Loucy (cell line): ENCODE measurements around the gene NCAPH2.

ENCODE experiments used
- H2AFZ ChIP-seq: fragments of 200-600 bp; sonication (generic); 2 replicates; pipeline ENCODE4 v1.6.0; 2016; ENCODE audit warnings: antibody characterized with exemption, mild to moderate bottlenecking, low read length, moderate library complexity
- H3F3A ChIP-seq: fragments of 200-600 bp; 2 replicates; pipeline ENCODE4 v1.6.0; 2016; ENCODE audit warnings: antibody characterized with exemption, low read depth, mild to moderate bottlenecking
- H3K27me3 ChIP-seq: fragments of 200-600 bp; sonication (generic); 2 replicates; pipeline ENCODE4 v1.6.1; 2014; ENCODE audit warnings: low read length, mild to moderate bottlenecking; ENCODE audit not compliant: insufficient read depth, poor library complexity, severe bottlenecking
- H3K36me3 ChIP-seq: fragments of 200-600 bp; sonication (generic); 2 replicates; pipeline ENCODE4 v1.6.1; 2016; ENCODE audit warnings: low read length; ENCODE audit not compliant: insufficient read depth
- H3K4me1 ChIP-seq: fragments of 200-600 bp; sonication (generic); 2 replicates; pipeline ENCODE4 v1.5.1; 2014; ENCODE audit warnings: low read length, mild to moderate bottlenecking; ENCODE audit not compliant: insufficient read depth, poor library complexity, severe bottlenecking
- H3K4me2 ChIP-seq: fragments of 200-600 bp; sonication (generic); 2 replicates; pipeline ENCODE4 v1.6.0; 2014; ENCODE audit warnings: antibody characterized with exemption, low read length, low read depth, mild to moderate bottlenecking; ENCODE audit not compliant: poor library complexity, severe bottlenecking
- H3K4me3 ChIP-seq: fragments of 200-600 bp; sonication (generic); 2 replicates; pipeline ENCODE4 v1.5.1; 2014; ENCODE audit warnings: low read length, mild to moderate bottlenecking, mixed read lengths; ENCODE audit not compliant: poor library complexity, severe bottlenecking
- H3K79me2 ChIP-seq: fragments of 200-600 bp; sonication (generic); 2 replicates; pipeline ENCODE4 v1.6.1; 2014; ENCODE audit warnings: low read length; ENCODE audit not compliant: insufficient read depth
- H3K9ac ChIP-seq: fragments of 200-600 bp; sonication (generic); 2 replicates; pipeline ENCODE4 v1.6.0; 2014; ENCODE audit warnings: mild to moderate bottlenecking, low read depth, low read length, moderate library complexity; ENCODE audit not compliant: poor library complexity, severe bottlenecking
- H3K9me2 ChIP-seq: fragments of 200-600 bp; sonication (generic); replicated peaks from 2 replicates; pipeline ENCODE4 v1.6.1; 2016; ENCODE audit warnings: low read depth, low read length, mixed read lengths
- H3K9me3 ChIP-seq: fragments of 200-600 bp; sonication (generic); 2 replicates; pipeline ENCODE4 v1.6.1; 2014; ENCODE audit warnings: mild to moderate bottlenecking, antibody characterized with exemption, low read length, low read depth; ENCODE audit not compliant: insufficient read depth
- H4K20me1 ChIP-seq: fragments of 200-600 bp; sonication (generic); 2 replicates; pipeline ENCODE4 v1.6.0; 2014; ENCODE audit warnings: antibody characterized with exemption, low read length, mild to moderate bottlenecking; ENCODE audit not compliant: insufficient read depth, poor library complexity, severe bottlenecking
- CTCF ChIP-seq: fragments of 200-600 bp; sonication (generic); conservative IDR thresholded peaks from 2 replicates; pipeline ENCODE4 v1.5.1; 2014; ENCODE audit warnings: mild to moderate bottlenecking, antibody characterized with exemption, low read length
- EZH2phosphoT487 ChIP-seq: fragments of 200-600 bp; IDR thresholded peaks from 2 replicates; pipeline ENCODE4 v1.6.1; 2018; ENCODE audit warnings: antibody characterized with exemption, mild to moderate bottlenecking, moderate library complexity, borderline replicate concordance

Gene NCAPH2

GRCh38 chr22:50507991-50508884 lies at the start of gene NCAPH2:
NCAPH2 (plus strand) TSS chr22:50508224; CDS start chr22:50508338, 114 bp downstream.
- Histone ChIP-seq H3K27me3 (no peaks in the 10 kb centered on the region), H3K4me3 (peak within 1 kb of the TSS; percentile 94), H4K20me1 (peaks cover 10% of the 10 kb centered on the region), H3K79me2 (peaks cover 72% of the 10 kb centered on the region), H3K9me2 (no peaks in the 10 kb centered on the region), H3K4me1 (peaks cover 21% of the 10 kb centered on the region), H3K9me3 (no peaks in the 10 kb centered on the region), H3K9ac (peak within 1 kb of the TSS; percentile 95), H3K4me2 (peak within 1 kb of the TSS; percentile 89), H3K36me3 (no peaks in the 10 kb centered on the region), H3F3A (no peaks in the 10 kb centered on the region), H2AFZ (peak within 1 kb of the TSS; percentile 93)
- no peak for TF ChIP-seq EZH2phosphoT487

- Histone ChIP-seq H3K4me2 (no peak overlapping the region), H4K20me1 (peaks cover 9% of the 10 kb centered on the region), H3K9me3 (no peaks in the 10 kb centered on the region), H3K36me3 (peaks cover 94% of the 10 kb centered on the region; the same call in 1 of the 2 replicates), H3K4me1 (no peaks in the 10 kb centered on the region), H3K27me3 (no peaks in the 10 kb centered on the region), H3K4me3 (no peak overlapping the region), H3K9me2 (no peaks in the 10 kb centered on the region), H3K9ac (no peak overlapping the region), H2AFZ (no peak overlapping the region), H3K79me2 (peaks cover 8% of the 10 kb centered on the region; the same call in 1 of the 2 replicates), H3F3A (no peaks in the 10 kb centered on the region)
- TF ChIP-seq EZH2phosphoT487 = no peak
- no peak for TF ChIP-seq CTCF
Measured at GRCh38 chr22:50459016-50459415, 49.0 kb upstream of the NCAPH2 start.

GRCh38 chr22:50459496-50460140 lies 48.4 kb upstream of the NCAPH2 start:
- H3K79me2 ChIP-seq = peaks cover 8% of the 10 kb centered on the region; the same call in 1 of the 2 replicates
- no peak overlapping the region for H2AFZ ChIP-seq
- H4K20me1 ChIP-seq = peaks cover 9% of the 10 kb centered on the region
- H3F3A ChIP-seq = no peaks in the 10 kb centered on the region
- H3K9ac ChIP-seq = no peak overlapping the region
- no peak overlapping the region for H3K4me3 ChIP-seq
- TF ChIP-seq CTCF = 0 out of 2 replicates have a peak, but pooled peaks have one; percentile 9
- TF ChIP-seq EZH2phosphoT487 = no peak
- no peaks in the 10 kb centered on the region for H3K27me3 ChIP-seq
- H3K4me2 ChIP-seq = no peak overlapping the region
- peaks cover 94% of the 10 kb centered on the region; the same call in 1 of the 2 replicates for H3K36me3 ChIP-seq
- no peaks in the 10 kb centered on the region for H3K4me1 ChIP-seq
- H3K9me2 ChIP-seq = no peaks in the 10 kb centered on the region
- no peaks in the 10 kb centered on the region for H3K9me3 ChIP-seq
